Tibial nerve (tissue), 4 donors: ENCODE data around the gene TMEM253. TPM values are rescaled to one million over a fixed set of nuclear protein-coding genes. Genes with fewer than 3 reads are reported as not detected.

Source experiments
- DNase-seq, 2 donors: peaks; one replicate each; pipeline ENCODE4 v3.0.0-alpha.2; 2019; ENCODE audit warnings: low spot score in 2 of 2
- H3K27ac ChIP-seq, 4 donors: fragments of 200-600 bp; sonication (generic) in 3 of 4; one replicate each; pipeline ENCODE4 v1.5.1; 2017 to 2019; ENCODE audit warnings: mild to moderate bottlenecking in 1 of 4
- H3K27me3 ChIP-seq, 2 donors: fragments of 200-600 bp; sonication (generic) in 1 of 2; one replicate each; pipeline versions ENCODE4 v1.5.1 to v1.6.0; 2017 to 2019
- H3K36me3 ChIP-seq, 3 donors: fragments of 200-600 bp; sonication (generic); one replicate each; pipeline ENCODE4 v1.5.1; 2018 to 2019
- H3K4me1 ChIP-seq, 4 donors: fragments of 200-600 bp; sonication (generic) in 3 of 4; one replicate each; pipeline ENCODE4 v1.5.1; 2017 to 2019
- H3K4me3 ChIP-seq, 4 donors: fragments of 200-600 bp; sonication (generic) in 3 of 4; one replicate each; pipeline ENCODE4 v1.5.1; 2017 to 2019; ENCODE audit warnings: mild to moderate bottlenecking in 1 of 4, moderate library complexity in 1 of 4
- H3K9me3 ChIP-seq, 4 donors: fragments of 200-600 bp; sonication (generic) in 3 of 4; one replicate each; pipeline ENCODE4 v1.5.1; 2017 to 2019
- EP300 ChIP-seq, 2 donors: sonication (generic); formaldehyde crosslinking; IDR thresholded peaks; one replicate each; pipeline ENCODE4 v1.6.1; 2017; ENCODE audit warnings: antibody characterized with exemption in 2 of 2, mild to moderate bottlenecking in 1 of 2
- POLR2A ChIP-seq, 2 donors: fragments of 450-650 bp; IDR thresholded peaks; one replicate each; pipeline ENCODE4 v1.6.1; 2017; ENCODE audit warnings: antibody characterized with exemption in 2 of 2, mild to moderate bottlenecking in 2 of 2, moderate library complexity in 2 of 2
- WGBS, 2 donors: methylation state at CpG; one replicate each; pipeline ENCODE4 v1.1.5; 2018; 5-methylcytosine and 5-hydroxymethylcytosine counted together
- total RNA-seq, 4 donors: library from RNA; depleted of rRNA; stranded (reverse); fragments of >200 nt; gene quantifications; one replicate each; pipeline ENCODE4 v1.1.0, GENCODE V29; 2016
- TF ChIP-seq, protein P1 (sequence below), 5 experiments: fragments of 200-600 bp in 3 of 5; fragments of 450-650 bp in 2 of 5; sonication (generic) in 3 of 5; IDR thresholded peaks; one replicate each; pipeline ENCODE4 v1.5.1; 2016 to 2019; ENCODE audit warnings: antibody characterized with exemption in 5 of 5, mild to moderate bottlenecking in 3 of 5, moderate library complexity in 2 of 5

Gene TMEM253
- total RNA-seq, 4 donors from 2014 or later = 0.44 to 0.63 TPM; not detected in 2

DNA sequence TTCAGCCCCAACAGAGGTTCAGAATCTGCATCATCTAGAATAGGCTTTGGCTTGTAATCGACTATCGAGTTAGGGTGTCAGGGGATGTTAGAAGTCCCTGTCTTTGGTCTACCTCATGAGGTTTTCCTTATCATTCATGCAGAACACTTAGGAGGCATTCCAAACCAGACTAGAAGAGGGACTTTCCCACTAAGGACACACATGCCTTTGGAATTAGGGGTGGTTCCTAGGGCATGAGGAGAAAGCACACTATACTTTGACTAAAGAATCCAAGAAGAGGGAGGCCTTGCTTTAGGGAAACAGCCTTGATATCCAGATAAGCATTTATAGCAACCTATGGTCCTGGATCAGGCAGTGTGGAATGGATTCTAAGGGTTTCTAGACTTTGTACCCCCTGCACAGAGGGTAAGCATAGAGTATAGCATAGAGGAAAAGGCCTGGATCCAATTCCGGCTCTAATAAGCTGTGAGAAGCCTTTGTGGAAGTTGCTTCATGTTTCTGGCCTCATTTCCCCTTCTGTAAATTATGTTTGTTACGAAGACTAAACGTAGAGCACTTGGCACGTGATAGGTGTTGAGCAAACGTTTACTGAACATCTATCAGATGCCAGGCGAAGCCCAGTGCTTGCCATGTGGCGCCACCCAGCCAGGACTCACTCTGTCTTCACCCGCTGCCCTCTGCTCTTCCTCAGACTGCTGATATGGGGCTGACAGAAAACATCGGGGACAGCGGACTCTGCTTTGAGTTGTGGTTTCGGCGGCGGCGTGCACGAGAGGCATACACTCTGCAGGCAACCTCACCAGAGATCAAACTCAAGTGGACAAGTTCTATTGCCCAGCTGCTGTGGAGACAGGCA, 15.6 kb upstream of the TMEM253 start:
- no peak for DNase-seq
- Histone ChIP-seq H3K4me3 (no peak overlapping the region), H3K27me3 (no peaks in the 10 kb centered on the region), H3K27ac (peak overlapping the region in 3 of 4 donors; percentile 2 to 11 (median 6)), H3K36me3 (peaks cover 4 to 98% (median 18%) of the 10 kb centered on the region in 3 donors), H3K4me1 (peaks cover 0 to 22% (median 4%) of the 10 kb centered on the region in 4 donors), H3K9me3 (no peaks in the 10 kb centered on the region)
- TF ChIP-seq EP300 (IDR thresholded peaks at IDR 0.05) = peak in 1 of 2 donors; percentile 11
- TF ChIP-seq, protein P1, sequence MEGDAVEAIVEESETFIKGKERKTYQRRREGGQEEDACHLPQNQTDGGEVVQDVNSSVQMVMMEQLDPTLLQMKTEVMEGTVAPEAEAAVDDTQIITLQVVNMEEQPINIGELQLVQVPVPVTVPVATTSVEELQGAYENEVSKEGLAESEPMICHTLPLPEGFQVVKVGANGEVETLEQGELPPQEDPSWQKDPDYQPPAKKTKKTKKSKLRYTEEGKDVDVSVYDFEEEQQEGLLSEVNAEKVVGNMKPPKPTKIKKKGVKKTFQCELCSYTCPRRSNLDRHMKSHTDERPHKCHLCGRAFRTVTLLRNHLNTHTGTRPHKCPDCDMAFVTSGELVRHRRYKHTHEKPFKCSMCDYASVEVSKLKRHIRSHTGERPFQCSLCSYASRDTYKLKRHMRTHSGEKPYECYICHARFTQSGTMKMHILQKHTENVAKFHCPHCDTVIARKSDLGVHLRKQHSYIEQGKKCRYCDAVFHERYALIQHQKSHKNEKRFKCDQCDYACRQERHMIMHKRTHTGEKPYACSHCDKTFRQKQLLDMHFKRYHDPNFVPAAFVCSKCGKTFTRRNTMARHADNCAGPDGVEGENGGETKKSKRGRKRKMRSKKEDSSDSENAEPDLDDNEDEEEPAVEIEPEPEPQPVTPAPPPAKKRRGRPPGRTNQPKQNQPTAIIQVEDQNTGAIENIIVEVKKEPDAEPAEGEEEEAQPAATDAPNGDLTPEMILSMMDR (IDR thresholded peaks at IDR 0.05) = no peak
- WGBS, 2 donors = 71 to 74% methylated on average over 17 of the region's 17 CpGs

DNA sequence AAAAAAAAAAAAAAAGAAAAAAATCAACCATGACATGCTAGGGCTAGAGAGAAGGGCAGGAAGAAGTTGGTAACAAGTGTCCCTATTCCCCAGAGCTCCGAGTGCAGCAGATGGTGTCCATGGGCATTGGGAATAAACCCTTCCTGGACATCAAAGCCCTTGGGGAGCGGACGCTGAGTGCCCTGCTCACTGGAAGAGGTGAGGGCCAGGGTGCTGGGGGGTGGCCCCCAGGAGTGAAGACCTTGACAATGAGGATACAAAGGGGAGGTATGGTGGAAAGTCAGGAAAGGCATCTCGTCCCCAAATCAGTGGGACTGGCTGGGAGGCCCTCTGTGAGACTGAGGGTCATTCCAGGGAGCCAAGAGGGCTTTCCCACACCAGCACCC, 14.0 kb upstream of the TMEM253 start:
- Histone ChIP-seq H3K27ac (peak overlapping the region in 3 of 4 donors; percentile 52 to 97 (median 61)), H3K36me3 (peaks cover 3 to 98% (median 13%) of the 10 kb centered on the region in 3 donors), H3K4me3 (no peak overlapping the region), H3K27me3 (no peaks in the 10 kb centered on the region), H3K9me3 (no peaks in the 10 kb centered on the region), H3K4me1 (peaks cover 0 to 30% (median 5%) of the 10 kb centered on the region in 4 donors)
- no peak for TF ChIP-seq EP300 (IDR thresholded peaks at IDR 0.05)
- TF ChIP-seq POLR2A (IDR thresholded peaks at IDR 0.05) = no peak
- TF ChIP-seq, protein P1 (IDR thresholded peaks at IDR 0.05) = no peak
- WGBS, 2 donors = 67 to 73% methylated on average over 4 of the region's 4 CpGs
- no peak for DNase-seq

DNA sequence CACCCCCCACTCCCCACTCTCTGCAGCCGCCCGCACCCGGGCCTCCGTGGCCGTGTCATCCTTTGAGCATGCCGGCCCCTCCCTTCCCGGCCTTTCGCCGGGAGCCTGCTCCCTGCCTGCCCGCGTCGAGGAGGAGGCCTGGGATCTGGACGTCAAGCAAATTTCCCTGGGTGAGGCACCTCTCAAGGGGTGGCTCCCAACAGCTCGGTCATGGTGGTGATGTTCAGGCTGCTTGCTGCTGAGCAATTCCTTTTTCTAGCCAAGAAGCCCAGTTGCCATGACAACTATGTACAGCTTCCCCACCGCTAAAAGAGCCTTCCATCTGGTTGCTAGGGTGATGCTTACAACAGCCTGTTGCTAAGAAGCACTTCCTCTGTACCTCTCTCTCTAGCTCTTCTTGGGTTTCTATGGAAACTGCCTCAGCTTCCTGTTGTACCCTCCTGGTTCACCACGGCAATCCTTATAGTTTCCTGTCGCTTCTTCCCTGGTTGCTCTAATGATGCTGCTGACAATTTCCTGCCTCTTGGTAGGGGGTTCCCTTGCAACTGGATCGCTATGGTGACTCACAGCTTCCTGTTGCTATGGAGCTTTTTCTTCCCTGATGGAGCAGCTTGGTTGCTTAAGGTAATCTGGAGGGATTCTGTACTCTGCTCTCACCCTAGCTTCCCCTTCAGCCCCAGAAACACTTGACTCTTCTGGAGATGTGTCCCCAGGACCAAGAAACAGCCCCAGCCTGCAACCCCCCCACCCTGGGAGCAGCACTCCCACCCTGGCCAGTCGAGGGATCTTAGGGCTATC, 13.4 kb upstream of the TMEM253 start:
- H3K4me3 ChIP-seq = no peak overlapping the region
- peak overlapping the region in 3 of 4 donors; percentile 52 to 97 (median 61) for H3K27ac ChIP-seq
- no peak for DNase-seq
- H3K27me3 ChIP-seq = no peaks in the 10 kb centered on the region
- peaks cover 0 to 96% (median 7%) of the 10 kb centered on the region in 3 donors for H3K36me3 ChIP-seq
- TF ChIP-seq, protein P1 (IDR thresholded peaks at IDR 0.05) = no peak
- no peak for TF ChIP-seq EP300 (IDR thresholded peaks at IDR 0.05)
- TF ChIP-seq POLR2A (IDR thresholded peaks at IDR 0.05) = no peak
- peaks cover 0 to 36% (median 8%) of the 10 kb centered on the region in 4 donors for H3K4me1 ChIP-seq
- 24 to 37% methylated on average over 19 of the region's 19 CpGs for WGBS, 2 donors
- no peaks in the 10 kb centered on the region for H3K9me3 ChIP-seq

DNA sequence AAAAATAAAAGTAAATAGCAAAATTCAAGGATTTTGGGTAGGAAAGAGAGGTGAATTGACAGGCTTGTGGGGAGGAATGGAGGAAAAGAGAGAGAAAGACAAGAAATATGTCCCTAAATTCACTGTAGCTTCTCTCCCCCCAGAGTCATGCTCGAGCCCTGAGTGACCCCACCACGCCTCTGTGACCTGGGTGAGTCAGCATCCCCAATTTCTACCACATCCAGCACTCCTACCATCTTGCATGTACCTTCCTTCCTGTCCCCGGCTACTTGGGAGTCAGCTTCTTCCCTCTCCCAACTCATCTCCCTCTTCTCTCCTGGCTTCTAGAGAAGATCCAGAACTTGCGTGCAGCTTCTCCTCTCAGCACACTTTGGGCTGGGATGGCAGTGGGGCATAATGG, 12.2 kb upstream of the TMEM253 start:
- 43 to 62% methylated on average over 4 of the region's 4 CpGs for WGBS, 2 donors
- peaks cover 0 to 48% (median 10%) of the 10 kb centered on the region in 4 donors for H3K4me1 ChIP-seq
- TF ChIP-seq EP300 (IDR thresholded peaks at IDR 0.05) = no peak
- TF ChIP-seq, protein P1 (IDR thresholded peaks at IDR 0.05) = no peak
- no peak for TF ChIP-seq POLR2A (IDR thresholded peaks at IDR 0.05)

More for the DNA sequence above, 12.2 kb upstream of the TMEM253 start:
- no peaks in the 10 kb centered on the region for H3K27me3 ChIP-seq
- H3K36me3 ChIP-seq = peaks cover 0 to 94% (median 7%) of the 10 kb centered on the region in 3 donors
- no peaks in the 10 kb centered on the region for H3K9me3 ChIP-seq
- H3K27ac ChIP-seq = peak overlapping the region in 2 of 4 donors; percentile 61 to 97
- no peak for DNase-seq
- no peak overlapping the region for H3K4me3 ChIP-seq
